KOPT-K1 (cell line): ENCODE measurements around the gene AFG1L.
"Not testable (repeated sequence)": the region's sequence is repeated elsewhere in the genome, so short reads cannot be mapped to it uniquely, and the experiment has no call there.

ENCODE experiments used
- H3K27ac ChIP-seq: fragments of 200-600 bp; sonication (generic); 2 replicates; pipeline ENCODE4 v1.5.1; 2016; ENCODE audit warnings: antibody characterized with exemption, mild to moderate bottlenecking, low read depth, low read length; ENCODE audit not compliant: poor library complexity, severe bottlenecking
- H3K36me3 ChIP-seq: fragments of 200-600 bp; sonication (generic); 2 replicates; pipeline ENCODE4 v1.5.1; 2017; ENCODE audit warnings: antibody characterized with exemption, mild to moderate bottlenecking, low read length, moderate library complexity; ENCODE audit not compliant: insufficient read depth
- H3K9me3 ChIP-seq: fragments of 200-600 bp; sonication (generic); 2 replicates; pipeline ENCODE4 v1.5.1; 2017; ENCODE audit warnings: antibody characterized with exemption, low read length, mild to moderate bottlenecking; ENCODE audit not compliant: insufficient read depth, poor library complexity, severe bottlenecking

Gene AFG1L

GRCh38 chr6:108434222-108434621 is 139.4 kb downstream of the AFG1L start:
- no peaks in the 10 kb centered on the region for H3K36me3 ChIP-seq
- H3K27ac ChIP-seq = no peak overlapping the region
- no peaks in the 10 kb centered on the region for H3K9me3 ChIP-seq

GRCh38 chr6:108435391-108435790 is 140.5 kb downstream of the AFG1L start:
- Histone ChIP-seq H3K27ac (no peak overlapping the region), H3K9me3 (no peaks in the 10 kb centered on the region), H3K36me3 (no peaks in the 10 kb centered on the region)

GRCh38 chr6:108436771-108437170 is 141.9 kb downstream of the AFG1L start:
- Histone ChIP-seq H3K9me3 (no peaks in the 10 kb centered on the region), H3K27ac (no peak overlapping the region), H3K36me3 (no peaks in the 10 kb centered on the region)

GRCh38 chr6:108437821-108438220 is 143.0 kb downstream of the AFG1L start:
- Histone ChIP-seq H3K27ac (no peak overlapping the region), H3K9me3 (no peaks in the 10 kb centered on the region), H3K36me3 (no peaks in the 10 kb centered on the region)

GRCh38 chr6:108438918-108439317 is 144.1 kb downstream of the AFG1L start:
- no peaks in the 10 kb centered on the region for H3K9me3 ChIP-seq
- no peak overlapping the region for H3K27ac ChIP-seq
- no peaks in the 10 kb centered on the region for H3K36me3 ChIP-seq

GRCh38 chr6:108441141-108441540 is 146.3 kb downstream of the AFG1L start:
- no peak overlapping the region for H3K27ac ChIP-seq

GRCh38 chr6:108442770-108443520 is 148.1 kb downstream of the AFG1L start:
- Histone ChIP-seq H3K9me3 (no peaks in the 10 kb centered on the region), H3K36me3 (no peaks in the 10 kb centered on the region), H3K27ac (no peak overlapping the region)

More at GRCh38 chr6:108441141-108441540, 146.3 kb downstream of the AFG1L start:
- no peaks in the 10 kb centered on the region for H3K36me3 ChIP-seq
- H3K9me3 ChIP-seq = no peaks in the 10 kb centered on the region

GRCh38 chr6:108446629-108447150 is 151.8 kb downstream of the AFG1L start:
- Histone ChIP-seq H3K36me3 (no peaks in the 10 kb centered on the region), H3K9me3 (no peaks in the 10 kb centered on the region), H3K27ac (no peak overlapping the region)

- no peaks in the 10 kb centered on the region for H3K9me3 ChIP-seq
- no peak overlapping the region for H3K27ac ChIP-seq
- H3K36me3 ChIP-seq = no peaks in the 10 kb centered on the region
Measured at GRCh38 chr6:108448481-108448880, 153.6 kb downstream of the AFG1L start.

GRCh38 chr6:108449717-108450116 is 154.9 kb downstream of the AFG1L start:
- H3K9me3 ChIP-seq, H3K27ac ChIP-seq, H3K36me3 ChIP-seq: not testable (repeated sequence)

GRCh38 chr6:108451816-108452215 is 157.0 kb downstream of the AFG1L start:
- H3K27ac ChIP-seq = no peak overlapping the region
- H3K9me3 ChIP-seq = no peaks in the 10 kb centered on the region
- no peaks in the 10 kb centered on the region for H3K36me3 ChIP-seq

- Histone ChIP-seq H3K9me3 (no peaks in the 10 kb centered on the region), H3K27ac (no peak overlapping the region), H3K36me3 (no peaks in the 10 kb centered on the region)
Measured at GRCh38 chr6:108452711-108453195, 157.9 kb downstream of the AFG1L start.

GRCh38 chr6:108453601-108454185 is 158.8 kb downstream of the AFG1L start:
- Histone ChIP-seq H3K9me3 (no peaks in the 10 kb centered on the region), H3K27ac (no peak overlapping the region), H3K36me3 (no peaks in the 10 kb centered on the region)

- H3K27ac ChIP-seq = no peak overlapping the region
- no peaks in the 10 kb centered on the region for H3K36me3 ChIP-seq
- no peaks in the 10 kb centered on the region for H3K9me3 ChIP-seq
Measured at GRCh38 chr6:108454356-108454755, 159.5 kb downstream of the AFG1L start.

- Histone ChIP-seq H3K9me3 (no peaks in the 10 kb centered on the region), H3K27ac (no peak overlapping the region), H3K36me3 (no peaks in the 10 kb centered on the region)
Measured at GRCh38 chr6:108455688-108456087, 160.8 kb downstream of the AFG1L start.

GRCh38 chr6:108463784-108464183 is 168.9 kb downstream of the AFG1L start:
- H3K9me3 ChIP-seq = no peaks in the 10 kb centered on the region
- no peak overlapping the region for H3K27ac ChIP-seq
- H3K36me3 ChIP-seq = no peaks in the 10 kb centered on the region
